Measurements from ENCODE around the gene KLF13. TPM values are rescaled to one million over a fixed set of nuclear protein-coding genes. Genes with fewer than 3 reads are reported as not detected.

Gene KLF13
- total and polyA plus RNA-seq, 2 donors (not counting 1 experiment from before 2014, with no cell fraction given) = 65.5 to 140 TPM

GRCh38 chr15:31392761-31393401 is 66.2 kb downstream of the KLF13 start:
- peak overlapping the region; percentile 87 for H2AFZ ChIP-seq (ENCODE audit: insufficient read depth, low read depth, low read length, poor library complexity, severe bottlenecking)
- POLR2A ChIA-PET = interaction anchor here (0.6 to 1.4 kb wide), 12 partner anchors 13 to 178 kb away, joined by 3 to 19 read pairs (median 4); partner anchors contain the start of gene KLF13
- no peaks in the 10 kb centered on the region for H3K79me2 ChIP-seq (ENCODE audit: control insufficient read depth, insufficient read depth, low read length)
- intact Hi-C loops (cut with micrococcal nuclease) = loop anchor here (1.0 to 5.0 kb wide), 6 partner anchors 32 to 96 kb away; no protein-coding TSS in a partner anchor
- Mint-ChIP-seq H3K4me1 (peaks cover 15% of the 10 kb centered on the region), H3K27me3 (no peaks in the 10 kb centered on the region), H3K9me3 (ENCODE audit: insufficient read depth) (no peaks in the 10 kb centered on the region), H3K4me3 (peak overlapping the region; percentile 94), H3K27ac (peak overlapping the region; percentile 78)
- H3K27me3 ChIP-seq (replicated peaks in 1 of 4; ENCODE audit: control extremely low read depth in 1 of 4, control insufficient read depth in 3 of 4, insufficient read depth in 4 of 4, low read length in 3 of 4) = no peaks in the 10 kb centered on the region
- H4K20me1 ChIP-seq (ENCODE audit: control insufficient read depth, insufficient read depth, low read length, poor library complexity, severe bottlenecking) = no peaks in the 10 kb centered on the region
- TF ChIP-seq CTCF (IDR thresholded peaks at IDR 0.05) = no peak
- no peak for TF ChIP-seq EZH2 (IDR thresholded peaks at IDR 0.05; ENCODE audit: borderline replicate concordance, insufficient read depth, low read depth, low read length, poor library complexity, severe bottlenecking)
- CTCF ChIA-PET = interaction anchor here (0.9 to 2.6 kb wide), 10 partner anchors 17 to 178 kb away, joined by 3 to 19 read pairs (median 3); no protein-coding TSS in a partner anchor
- no peaks in the 10 kb centered on the region for H3K9me3 ChIP-seq (ENCODE audit: control extremely low read depth in 1 of 3, control insufficient read depth in 2 of 3, insufficient read depth in 1 of 3, low read length in 2 of 3)
- H3K36me3 ChIP-seq (replicated peaks in 1 of 2; ENCODE audit: control extremely low read depth in 1 of 2, control insufficient read depth in 1 of 2, extremely low read depth in 1 of 2, insufficient read depth in 2 of 2, low read length in 1 of 2) = no peaks in the 10 kb centered on the region
- peak overlapping the region; percentile 23 to 90 (median 82) for H3K4me3 ChIP-seq (ENCODE audit: control extremely low read depth in 1 of 5, extremely low read depth in 1 of 5, insufficient read depth in 1 of 5, low read depth in 2 of 5, low read length in 4 of 5)
- peak; percentile 54 for DNase-seq
- H3K9ac ChIP-seq (ENCODE audit: low read length) = peak overlapping the region; percentile 83
- H3K27ac ChIP-seq (ENCODE audit: low read length in 2 of 2) = no peak overlapping the region
- peaks cover 7 to 20% of the 10 kb centered on the region in 2 donors for H3K4me1 ChIP-seq (ENCODE audit: control insufficient read depth in 2 of 2, insufficient read depth in 2 of 2, low read length in 2 of 2)
- peak; percentile 23 for ATAC-seq (ENCODE audit: low read depth)
- 5% methylated on average over 38 of the region's 43 CpGs for WGBS (ENCODE audit: insufficient coverage)
- peak overlapping the region; percentile 99 for H3K4me2 ChIP-seq (replicated peaks; ENCODE audit: low read depth, low read length, poor library complexity, severe bottlenecking)

Data from B cell (primary cell).